ENCODE data around the gene M1AP. TPM values are rescaled to one million over a fixed set of nuclear protein-coding genes. Genes with fewer than 3 reads are reported as not detected.

The M1AP gene
- total RNA-seq, 1 donor from 2014 or later, result not detected

DNA sequence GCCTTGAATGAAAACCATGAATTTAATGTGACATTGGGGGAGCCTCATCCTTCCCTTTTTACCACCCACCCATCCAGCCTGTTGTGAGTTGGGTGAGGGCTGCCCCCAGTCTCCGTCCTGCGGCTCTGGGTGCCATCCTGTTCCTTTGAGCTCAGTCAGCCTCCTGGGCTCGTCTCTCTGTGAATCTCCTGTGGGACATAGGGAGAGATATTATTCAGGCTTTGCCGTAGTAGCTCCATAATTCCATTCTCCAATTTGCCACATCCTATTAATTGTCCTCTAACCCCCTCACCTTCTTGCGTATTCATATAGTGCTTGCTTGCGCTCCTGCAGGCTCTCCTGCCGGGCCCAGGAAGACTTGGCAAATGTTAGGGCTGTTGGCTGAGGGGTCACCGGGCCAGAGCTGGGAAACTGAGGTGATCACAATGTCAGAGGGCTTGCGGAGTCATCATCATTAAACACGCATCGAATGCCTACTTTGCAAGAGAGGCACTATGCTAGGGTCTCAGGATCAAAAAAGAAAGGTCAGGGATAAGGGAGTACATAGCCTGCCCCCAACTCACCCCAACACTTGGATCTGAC is 121.4 kb downstream of the M1AP start:
- Histone ChIP-seq H3K27me3 (ENCODE audit: low read depth) (peaks cover 11% of the 10 kb centered on the region), H3K27ac (replicated peaks) (no peak overlapping the region), H3K36me3 (peaks cover 37% of the 10 kb centered on the region), H3K9me3 (replicated peaks) (no peaks in the 10 kb centered on the region), H3K4me1 (peaks cover 40% of the 10 kb centered on the region), H3K4me3 (no peak overlapping the region)
- DNase-seq, result no peak
- TF ChIP-seq, protein P1, sequence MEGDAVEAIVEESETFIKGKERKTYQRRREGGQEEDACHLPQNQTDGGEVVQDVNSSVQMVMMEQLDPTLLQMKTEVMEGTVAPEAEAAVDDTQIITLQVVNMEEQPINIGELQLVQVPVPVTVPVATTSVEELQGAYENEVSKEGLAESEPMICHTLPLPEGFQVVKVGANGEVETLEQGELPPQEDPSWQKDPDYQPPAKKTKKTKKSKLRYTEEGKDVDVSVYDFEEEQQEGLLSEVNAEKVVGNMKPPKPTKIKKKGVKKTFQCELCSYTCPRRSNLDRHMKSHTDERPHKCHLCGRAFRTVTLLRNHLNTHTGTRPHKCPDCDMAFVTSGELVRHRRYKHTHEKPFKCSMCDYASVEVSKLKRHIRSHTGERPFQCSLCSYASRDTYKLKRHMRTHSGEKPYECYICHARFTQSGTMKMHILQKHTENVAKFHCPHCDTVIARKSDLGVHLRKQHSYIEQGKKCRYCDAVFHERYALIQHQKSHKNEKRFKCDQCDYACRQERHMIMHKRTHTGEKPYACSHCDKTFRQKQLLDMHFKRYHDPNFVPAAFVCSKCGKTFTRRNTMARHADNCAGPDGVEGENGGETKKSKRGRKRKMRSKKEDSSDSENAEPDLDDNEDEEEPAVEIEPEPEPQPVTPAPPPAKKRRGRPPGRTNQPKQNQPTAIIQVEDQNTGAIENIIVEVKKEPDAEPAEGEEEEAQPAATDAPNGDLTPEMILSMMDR (IDR thresholded peaks at IDR 0.05; ENCODE audit: borderline replicate concordance), result no peak
- intact Hi-C loops (cut with micrococcal nuclease), result no loop called here

DNA sequence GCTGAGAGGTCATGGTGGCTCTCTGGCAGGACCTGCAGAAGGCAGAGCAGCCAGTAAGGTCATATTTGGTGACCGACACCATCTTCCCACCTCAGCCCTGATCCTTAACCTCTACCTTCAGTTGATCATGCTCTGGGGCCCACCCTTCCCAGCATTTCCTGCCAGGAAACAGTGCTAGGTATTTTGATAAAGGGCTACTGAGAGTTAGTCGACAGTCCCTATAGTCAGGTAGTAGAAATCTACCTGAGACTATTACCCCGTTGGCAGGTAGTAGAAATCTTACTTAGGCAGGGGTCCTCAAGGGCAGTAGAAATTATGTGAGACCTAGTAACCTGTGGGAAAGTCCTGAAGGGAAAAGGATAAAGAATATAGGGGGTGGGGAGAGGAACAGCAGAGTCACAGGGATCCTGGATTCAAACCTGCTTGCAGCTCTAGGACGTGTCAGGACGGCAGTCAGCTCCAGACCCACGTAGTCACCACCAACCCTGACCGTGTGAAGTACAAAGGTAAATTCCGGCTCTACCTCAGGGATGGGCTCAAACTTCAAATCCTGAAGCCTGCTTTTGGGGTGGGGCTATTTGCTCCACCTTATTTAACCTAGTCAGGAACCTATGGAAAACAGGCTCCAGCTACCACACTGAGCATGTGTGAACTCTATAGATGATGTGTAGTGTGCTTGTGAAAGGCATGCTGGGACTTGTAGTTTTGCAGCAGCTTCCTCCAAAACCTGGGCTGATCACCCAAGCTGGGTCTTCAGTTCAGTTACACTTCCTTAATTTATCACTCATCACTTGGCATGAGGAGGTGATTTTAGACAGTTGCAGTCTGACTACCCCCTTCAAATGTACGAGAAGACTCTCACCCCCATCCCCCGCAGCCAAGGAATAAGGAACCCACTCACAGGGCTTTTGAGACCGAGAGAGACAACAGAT is 122.1 kb downstream of the M1AP start, which contains the start of gene DQX1:
Gene DQX1 (minus strand): TSS at position 515 of the 932 bp plus-strand sequence. CDS start 502 bp downstream, at position 13.
- H3K4me3 ChIP-seq, result no peak within 1 kb of the TSS
- intact Hi-C loops (cut with micrococcal nuclease), result no loop called here
- DNase-seq, result no peak

DNA sequence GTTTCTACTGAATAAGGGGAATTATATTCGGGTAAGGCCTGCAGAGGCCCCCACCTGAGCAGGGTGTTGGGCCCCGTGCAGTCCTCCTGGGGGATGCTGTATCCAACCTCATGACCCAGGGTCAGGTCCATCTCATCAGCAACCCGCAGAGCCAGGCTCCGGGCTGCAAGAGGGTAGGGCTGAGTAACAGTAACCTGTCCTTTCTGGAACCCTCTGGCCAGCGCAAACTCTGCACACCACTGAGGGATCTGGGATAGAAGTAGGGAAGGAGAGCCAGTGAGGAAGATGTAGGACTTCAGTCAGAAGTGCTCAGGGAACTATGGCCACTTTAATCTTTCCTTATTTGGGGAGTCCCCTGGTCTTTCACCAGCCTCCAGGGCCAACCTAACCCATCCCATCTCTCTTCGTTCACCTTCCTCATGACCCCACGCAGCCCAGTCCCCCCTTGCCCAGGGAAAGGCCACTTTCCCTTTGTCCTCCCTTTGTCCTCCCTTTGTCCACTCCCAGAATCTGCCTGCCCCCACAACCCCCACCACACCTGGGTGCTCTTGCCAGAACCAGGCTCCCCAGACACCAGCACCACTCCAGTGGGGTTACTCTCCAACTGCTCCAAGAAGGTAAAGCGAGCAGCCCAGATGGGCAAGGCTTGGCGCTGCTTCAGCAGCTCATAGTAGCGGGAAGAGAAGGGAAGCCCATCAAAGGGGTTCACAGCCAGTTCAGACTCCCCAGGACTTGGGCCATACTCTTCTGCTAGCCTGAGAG is 123.0 kb downstream of the M1AP start:
- Histone ChIP-seq H3K27me3 (ENCODE audit: low read depth) (peaks cover 25% of the 10 kb centered on the region), H3K36me3 (peaks cover 30% of the 10 kb centered on the region), H3K9me3 (replicated peaks) (no peaks in the 10 kb centered on the region), H3K4me1 (peaks cover 24% of the 10 kb centered on the region), H3K4me3 (no peak overlapping the region), H3K27ac (replicated peaks) (no peak overlapping the region)
- TF ChIP-seq, protein P1 (IDR thresholded peaks at IDR 0.05; ENCODE audit: borderline replicate concordance), result no peak
- DNase-seq, result no peak
- intact Hi-C loops (cut with micrococcal nuclease), result no loop called here

More for the DNA sequence above, 122.1 kb downstream of the M1AP start, which contains the start of gene DQX1:
- Histone ChIP-seq H3K4me1 (peaks cover 33% of the 10 kb centered on the region), H3K27ac (replicated peaks) (no peak within 1 kb of the TSS), H3K27me3 (ENCODE audit: low read depth) (peaks cover 16% of the 10 kb centered on the region), H3K9me3 (replicated peaks) (no peaks in the 10 kb centered on the region), H3K36me3 (peaks cover 30% of the 10 kb centered on the region)
- TF ChIP-seq, protein P1 (IDR thresholded peaks at IDR 0.05; ENCODE audit: borderline replicate concordance), result no peak

DNA sequence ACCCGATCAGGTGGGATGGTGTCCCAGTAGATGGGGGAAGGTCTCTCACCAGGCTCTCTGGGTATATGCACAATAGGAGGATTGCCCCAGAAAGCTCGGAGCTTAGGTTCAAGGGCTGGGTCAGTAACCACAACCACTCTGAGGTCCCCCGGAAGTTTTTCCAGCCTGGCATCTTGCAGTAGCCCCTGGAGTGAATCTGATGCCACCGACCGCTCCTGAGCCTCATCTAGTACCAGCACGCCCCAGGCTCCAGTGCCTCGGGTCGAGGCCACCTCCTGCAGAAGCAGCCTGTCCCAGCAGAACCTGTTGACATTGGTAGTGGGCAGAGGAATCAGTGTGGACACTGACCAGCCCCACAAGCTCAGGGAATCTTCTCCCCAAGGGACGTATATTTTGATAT is 124.1 kb downstream of the M1AP start:
- intact Hi-C loops (cut with micrococcal nuclease), result no loop called here
- TF ChIP-seq, protein P1 (IDR thresholded peaks at IDR 0.05; ENCODE audit: borderline replicate concordance), result no peak

DNA sequence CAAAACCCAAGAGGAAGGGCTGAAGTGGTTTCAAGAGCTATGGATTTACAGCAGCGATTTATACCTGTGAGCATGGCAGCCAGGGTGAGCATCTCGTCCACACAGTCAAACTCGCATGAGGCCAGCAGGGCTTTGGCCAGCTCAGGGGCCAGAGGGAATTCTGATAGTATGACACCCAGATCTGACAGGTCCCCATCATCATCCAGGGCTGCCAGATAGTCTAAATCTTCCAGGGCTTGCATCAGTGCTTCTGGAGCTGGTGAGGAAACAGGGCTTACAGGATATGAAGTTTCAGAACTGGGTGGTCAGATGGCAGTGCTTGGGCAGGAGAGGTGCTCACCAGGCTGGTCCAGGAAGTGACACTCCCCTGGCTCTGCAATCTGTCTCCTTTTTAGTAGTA is 125.6 kb downstream of the M1AP start:
- peaks cover 21% of the 10 kb centered on the region for H3K36me3 ChIP-seq
- intact Hi-C loops (cut with micrococcal nuclease), result no loop called here
- DNase-seq, result no peak
- H3K27me3 ChIP-seq (ENCODE audit: low read depth), result peaks cover 51% of the 10 kb centered on the region
- H3K27ac ChIP-seq (replicated peaks), result no peak overlapping the region
- no peak overlapping the region for H3K4me3 ChIP-seq
- H3K4me1 ChIP-seq, result peaks cover 1% of the 10 kb centered on the region
- H3K9me3 ChIP-seq (replicated peaks), result no peaks in the 10 kb centered on the region
- TF ChIP-seq, protein P1 (IDR thresholded peaks at IDR 0.05; ENCODE audit: borderline replicate concordance), result no peak

More for the DNA sequence above, 124.1 kb downstream of the M1AP start:
- Histone ChIP-seq H3K9me3 (replicated peaks) (no peaks in the 10 kb centered on the region), H3K4me1 (peaks cover 16% of the 10 kb centered on the region), H3K27me3 (ENCODE audit: low read depth) (peaks cover 36% of the 10 kb centered on the region), H3K27ac (replicated peaks) (no peak overlapping the region), H3K36me3 (peaks cover 30% of the 10 kb centered on the region), H3K4me3 (no peak overlapping the region)
- DNase-seq, result no peak
